SK-N-SH treated with all-trans-retinoic acid at 6 μM for 48 hours (cell line): ENCODE data around the gene CD2.

Experiments used
- ATAC-seq: fragments of 200-7000 bp; cut with Tn5 transposase; 3 replicates; pipeline ENCODE4 v1.9.1; 2020; ENCODE audit warnings: mild to moderate bottlenecking, moderate library complexity
- ARNTL ChIP-seq: fragments of 450-650 bp; formaldehyde crosslinking; IDR thresholded peaks from 2 replicates; pipeline ENCODE4 v1.5.0; 2020; ENCODE audit warnings: low read depth, mild to moderate bottlenecking, moderate library complexity, borderline replicate concordance
- BACH2 ChIP-seq: fragments of 250-450 bp; sonication (Bioruptor Pico); IDR thresholded peaks from 2 replicates; pipeline ENCODE4 v1.9.0; 2021; ENCODE audit warnings: mild to moderate bottlenecking, borderline replicate concordance
- CSDC2 ChIP-seq: fragments of 250-450 bp; sonication (Bioruptor Pico); IDR thresholded peaks from 2 replicates; pipeline ENCODE4 v1.5.0; 2020; ENCODE audit warnings: mild to moderate bottlenecking, moderate library complexity
- CSRNP3 ChIP-seq: fragments of 250-450 bp; sonication (Bioruptor Pico); IDR thresholded peaks from 2 replicates; pipeline ENCODE4 v1.5.1; 2021; ENCODE audit warnings: mild to moderate bottlenecking, moderate library complexity
- ESRRG ChIP-seq: fragments of 250-450 bp; sonication (Bioruptor Pico); IDR thresholded peaks from 2 replicates; pipeline ENCODE4 v1.6.1; 2021; ENCODE audit warnings: mild to moderate bottlenecking
- GLIS3 ChIP-seq: fragments of 250-450 bp; sonication (Bioruptor Pico); IDR thresholded peaks from 2 replicates; pipeline ENCODE4 v1.5.0; 2020; ENCODE audit warnings: mild to moderate bottlenecking, moderate library complexity
- ISL1 ChIP-seq: fragments of 250-450 bp; sonication (Bioruptor Pico); IDR thresholded peaks from 2 replicates; pipeline ENCODE4 v2.1.2; 2022; ENCODE audit warnings: mild to moderate bottlenecking, moderate library complexity
- OSR1 ChIP-seq: fragments of 250-450 bp; sonication (Bioruptor Pico); IDR thresholded peaks from 2 replicates; pipeline ENCODE4 v1.8.0; 2022; ENCODE audit warnings: moderate library complexity, mild to moderate bottlenecking, inconsistent platforms
- PATZ1 ChIP-seq: fragments of 250-450 bp; sonication (Bioruptor Pico); IDR thresholded peaks from 2 replicates; pipeline ENCODE4 v1.8.0; 2020; ENCODE audit warnings: mild to moderate bottlenecking, moderate library complexity, borderline replicate concordance
- POU6F1 ChIP-seq: fragments of 250-450 bp; sonication (Bioruptor Pico); IDR thresholded peaks from 2 replicates; pipeline ENCODE4 v1.8.0; 2021; ENCODE audit warnings: low read depth, mild to moderate bottlenecking, moderate library complexity, borderline replicate concordance
- PPARA ChIP-seq: fragments of 250-450 bp; sonication (Bioruptor Pico); IDR thresholded peaks from 2 replicates; pipeline ENCODE4 v1.5.0; 2020; ENCODE audit warnings: mild to moderate bottlenecking, borderline replicate concordance
- RARB ChIP-seq: fragments of 250-450 bp; sonication (Bioruptor Pico); IDR thresholded peaks from 2 replicates; pipeline ENCODE4 v1.8.0; 2021; ENCODE audit warnings: mild to moderate bottlenecking, moderate library complexity
- SNAI2 ChIP-seq: fragments of 250-450 bp; sonication (Bioruptor Pico); IDR thresholded peaks from 2 replicates; pipeline ENCODE4 v1.5.0; 2020; ENCODE audit warnings: mild to moderate bottlenecking, moderate library complexity
- TCF4 ChIP-seq: fragments of 250-450 bp; sonication (Bioruptor Pico); IDR thresholded peaks from 2 replicates; pipeline ENCODE4 v1.8.0; 2021; ENCODE audit warnings: mild to moderate bottlenecking, moderate library complexity, borderline replicate concordance
- TSHZ2 ChIP-seq: fragments of 250-450 bp; sonication (Bioruptor Pico); IDR thresholded peaks from 2 replicates; pipeline ENCODE4 v1.5.0; 2020; ENCODE audit warnings: mild to moderate bottlenecking, moderate library complexity
- ZC3H10 ChIP-seq: fragments of 250-450 bp; sonication (Bioruptor Pico); IDR thresholded peaks from 2 replicates; pipeline ENCODE4 v1.5.1; 2021; ENCODE audit warnings: mild to moderate bottlenecking, moderate library complexity
- ZFP3 ChIP-seq: fragments of 250-450 bp; sonication (Bioruptor Pico); IDR thresholded peaks from 2 replicates; pipeline ENCODE4 v1.5.0; 2020; ENCODE audit warnings: mild to moderate bottlenecking, moderate library complexity
- ZNF565 ChIP-seq: fragments of 450-650 bp; formaldehyde crosslinking; conservative IDR thresholded peaks from 2 replicates; pipeline ENCODE4 v1.5.0; 2020; ENCODE audit warnings: low read depth, mild to moderate bottlenecking, moderate library complexity
- ZNF70 ChIP-seq: fragments of 450-650 bp; formaldehyde crosslinking; IDR thresholded peaks from 2 replicates; pipeline ENCODE4 v1.5.0; 2020; ENCODE audit warnings: mild to moderate bottlenecking, moderate library complexity
- ZNF8 ChIP-seq: fragments of 450-650 bp; formaldehyde crosslinking; IDR thresholded peaks from 2 replicates; pipeline ENCODE4 v1.5.0; 2020; ENCODE audit warnings: mild to moderate bottlenecking, moderate library complexity

The CD2 gene

GRCh38 chr1:116772648-116773045, 18.4 kb downstream of the CD2 start:
- no peak for ATAC-seq
- TF ChIP-seq PPARA (CRISPR knock-in tag) (no peak), GLIS3 (CRISPR knock-in tag) (no peak), BACH2 (CRISPR knock-in tag) (no peak), ZNF8 (CRISPR knock-in tag) (no peak), SNAI2 (CRISPR knock-in tag) (no peak)

GRCh38 chr1:116775116-116775752, 21.0 kb downstream of the CD2 start:
- TF ChIP-seq TCF4 (CRISPR knock-in tag) (no peak), ISL1 (no peak), ZNF565 (CRISPR knock-in tag) (no peak), ZC3H10 (no peak), BACH2 (CRISPR knock-in tag) (no peak), PPARA (CRISPR knock-in tag) (no peak), CSRNP3 (CRISPR knock-in tag) (no peak), ARNTL (no peak), RARB (CRISPR knock-in tag) (no peak)
- no peak for ATAC-seq

GRCh38 chr1:116777831-116778830, 23.9 kb downstream of the CD2 start:
- ATAC-seq: no peak
- TF ChIP-seq POU6F1 (CRISPR knock-in tag) (no peak), ZFP3 (CRISPR knock-in tag) (no peak), OSR1 (CRISPR knock-in tag) (no peak), RARB (CRISPR knock-in tag) (no peak), PATZ1 (CRISPR knock-in tag) (no peak)

GRCh38 chr1:116781034-116781433, 26.8 kb downstream of the CD2 start:
- TF ChIP-seq ESRRG (CRISPR knock-in tag) (no peak), GLIS3 (CRISPR knock-in tag) (no peak), ZNF565 (CRISPR knock-in tag) (no peak)
- ATAC-seq: no peak

GRCh38 chr1:116785006-116785405, 30.8 kb downstream of the CD2 start:
- ATAC-seq: no peak
- TF ChIP-seq CSDC2 (CRISPR knock-in tag) (no peak), ZNF8 (CRISPR knock-in tag) (no peak), TSHZ2 (no peak), ZNF70 (CRISPR knock-in tag) (no peak), ISL1 (no peak), PATZ1 (CRISPR knock-in tag) (no peak), SNAI2 (CRISPR knock-in tag) (no peak), ARNTL (no peak), POU6F1 (CRISPR knock-in tag) (no peak), BACH2 (CRISPR knock-in tag) (no peak)
